ENCODE measurements around the gene PTCHD1. TPM values are rescaled to one million over a fixed set of nuclear protein-coding genes. Genes with fewer than 3 reads are reported as not detected.

PTCHD1 gene
- total and polyA plus RNA-seq, 4 donors: under 0.01 to 0.02 (median under 0.01) TPM; not detected in 1

GRCh38 chrX:23364416-23364815, 29.8 kb downstream of the PTCHD1 start:
- no peak for DNase-seq (ENCODE audit: low spot score)
- no peaks in the 10 kb centered on the region for H3K27me3 ChIP-seq (ENCODE audit: control insufficient read depth in 4 of 4, insufficient read depth in 4 of 4, low read length in 3 of 4)
- H3K36me3 ChIP-seq (ENCODE audit: control insufficient read depth in 4 of 4, insufficient read depth in 3 of 4, low read depth in 1 of 4, low read length in 3 of 4): no peaks in the 10 kb centered on the region
- no peak overlapping the region for H3K9ac ChIP-seq (ENCODE audit: low read depth in 1 of 2, low read length in 2 of 2)
- H3K4me3 ChIP-seq (ENCODE audit: low read depth in 1 of 3, low read length in 3 of 3): no peak overlapping the region
- 78% methylated on average over 3 of the region's 3 CpGs for WGBS
- no peaks in the 10 kb centered on the region for H3K9me3 ChIP-seq (ENCODE audit: control insufficient read depth in 4 of 4, low read length in 3 of 4)
- TF ChIP-seq FOXA1 (IDR thresholded peaks at IDR 0.05): no peak
- TF ChIP-seq CTCF (IDR thresholded peaks at IDR 0.05; ENCODE audit: low read depth, low read length, missing input control): no peak
- no peak for TF ChIP-seq ZBTB33 (IDR thresholded peaks at IDR 0.05)
- TF ChIP-seq FOXA2 (IDR thresholded peaks at IDR 0.05): no peak
- TF ChIP-seq SP1 (IDR thresholded peaks at IDR 0.05): no peak
- no peak for TF ChIP-seq TAF1 (conservative IDR thresholded peaks at IDR 0.05)
- no peak for TF ChIP-seq HNF4G (IDR thresholded peaks at IDR 0.05)
- no peak for TF ChIP-seq GABPA (IDR thresholded peaks at IDR 0.05 in 1 of 2, conservative IDR thresholded peaks at IDR 0.05 in 1 of 2)
- TF ChIP-seq ATF3 (IDR thresholded peaks at IDR 0.05): no peak
- H3K4me1 ChIP-seq (ENCODE audit: control insufficient read depth in 4 of 4, insufficient read depth in 4 of 4, low read length in 3 of 4): no peaks in the 10 kb centered on the region
- H3K27ac ChIP-seq (ENCODE audit: low read depth in 1 of 2, low read length in 2 of 2): no peak overlapping the region

GRCh38 chrX:23365541-23365940, 30.9 kb downstream of the PTCHD1 start:
- TF ChIP-seq MAX (IDR thresholded peaks at IDR 0.05) (no peak), NR2F2 (IDR thresholded peaks at IDR 0.05) (no peak), HNF4A (conservative IDR thresholded peaks at IDR 0.05) (no peak), FOXA1 (IDR thresholded peaks at IDR 0.05) (no peak), TAF1 (conservative IDR thresholded peaks at IDR 0.05) (no peak), FOXA2 (IDR thresholded peaks at IDR 0.05) (no peak), GABPA (IDR thresholded peaks at IDR 0.05 in 1 of 2, conservative IDR thresholded peaks at IDR 0.05 in 1 of 2) (no peak), RXRA (IDR thresholded peaks at IDR 0.05) (no peak), JUND (IDR thresholded peaks at IDR 0.05) (no peak), SP1 (IDR thresholded peaks at IDR 0.05) (no peak)
- no peak overlapping the region for H3K27ac ChIP-seq (ENCODE audit: low read depth in 1 of 2, low read length in 2 of 2)
- no peak overlapping the region for H3K4me3 ChIP-seq (ENCODE audit: low read depth in 1 of 3, low read length in 3 of 3)
- 47% methylated on average over 1 of the region's 1 CpG for WGBS
- peaks cover 0 to under 1% (median 0%) of the 10 kb centered on the region in 4 donors for H3K27me3 ChIP-seq (ENCODE audit: control insufficient read depth in 4 of 4, insufficient read depth in 4 of 4, low read length in 3 of 4)
- H3K36me3 ChIP-seq (ENCODE audit: control insufficient read depth in 4 of 4, insufficient read depth in 3 of 4, low read depth in 1 of 4, low read length in 3 of 4): no peaks in the 10 kb centered on the region
- no peak overlapping the region for H3K9ac ChIP-seq (ENCODE audit: low read depth in 1 of 2, low read length in 2 of 2)
- DNase-seq (ENCODE audit: low spot score): no peak
- no peaks in the 10 kb centered on the region for H3K9me3 ChIP-seq (ENCODE audit: control insufficient read depth in 4 of 4, low read length in 3 of 4)
- no peaks in the 10 kb centered on the region for H3K4me1 ChIP-seq (ENCODE audit: control insufficient read depth in 4 of 4, insufficient read depth in 4 of 4, low read length in 3 of 4)

GRCh38 chrX:23366914-23367313, 32.3 kb downstream of the PTCHD1 start:
- no peak overlapping the region for H3K27ac ChIP-seq (ENCODE audit: low read depth in 1 of 2, low read length in 2 of 2)
- H3K36me3 ChIP-seq (ENCODE audit: control insufficient read depth in 4 of 4, insufficient read depth in 3 of 4, low read depth in 1 of 4, low read length in 3 of 4): no peaks in the 10 kb centered on the region
- H3K27me3 ChIP-seq (ENCODE audit: control insufficient read depth in 4 of 4, insufficient read depth in 4 of 4, low read length in 3 of 4): peaks cover 0 to 7% (median 0%) of the 10 kb centered on the region in 4 donors
- DNase-seq (ENCODE audit: low spot score): no peak
- no peaks in the 10 kb centered on the region for H3K4me1 ChIP-seq (ENCODE audit: control insufficient read depth in 4 of 4, insufficient read depth in 4 of 4, low read length in 3 of 4)
- no peaks in the 10 kb centered on the region for H3K9me3 ChIP-seq (ENCODE audit: control insufficient read depth in 4 of 4, low read length in 3 of 4)
- no peak overlapping the region for H3K4me3 ChIP-seq (ENCODE audit: low read depth in 1 of 3, low read length in 3 of 3)
- no peak for TF ChIP-seq TAF1 (conservative IDR thresholded peaks at IDR 0.05)
- no peak for TF ChIP-seq FOXA1 (IDR thresholded peaks at IDR 0.05)
- TF ChIP-seq RXRA (IDR thresholded peaks at IDR 0.05): no peak
- TF ChIP-seq RAD21 (IDR thresholded peaks at IDR 0.05): no peak
- TF ChIP-seq EGR1 (IDR thresholded peaks at IDR 0.05; ENCODE audit: low read depth in 2 of 2): no peak
- no peak for TF ChIP-seq HNF4A (conservative IDR thresholded peaks at IDR 0.05)
- TF ChIP-seq REST (IDR thresholded peaks at IDR 0.05): no peak
- TF ChIP-seq GABPA (IDR thresholded peaks at IDR 0.05 in 1 of 2, conservative IDR thresholded peaks at IDR 0.05 in 1 of 2): no peak
- no peak for TF ChIP-seq HNF4G (IDR thresholded peaks at IDR 0.05)
- TF ChIP-seq SP1 (IDR thresholded peaks at IDR 0.05): no peak
- TF ChIP-seq FOXA2 (IDR thresholded peaks at IDR 0.05): no peak
- 89% methylated on average over 4 of the region's 4 CpGs for WGBS
- H3K9ac ChIP-seq (ENCODE audit: low read depth in 1 of 2, low read length in 2 of 2): no peak overlapping the region
